Natural killer cell (primary cell): ENCODE data around the gene LRP8. TPM values are rescaled to one million over a fixed set of nuclear protein-coding genes. Genes with fewer than 3 reads are reported as not detected.

Source experiments
- ATAC-seq, 3 donors: fragments of 150-1000 bp in 2 of 3; fragments of 200-7000 bp in 1 of 3; cut with Tn5 transposase; 1 replicate in 1 of 3; 2 replicates in 2 of 3; pipeline ENCODE4 v1.10.0; 2021; ENCODE audit warnings: mild to moderate bottlenecking in 2 of 3, moderate library complexity in 2 of 3
- DNase-seq, 2 donors: peaks; one replicate each; pipeline versions ENCODE4 v3.0.0 to v3.0.0-alpha.2; 2013 to 2021; ENCODE audit warnings: mixed read lengths in 1 of 2
- H3K27ac ChIP-seq: one replicate; pipeline ENCODE4 v1.5.1; 2013; ENCODE audit warnings: mild to moderate bottlenecking, low read length
- H3K27me3 ChIP-seq: one replicate; pipeline ENCODE4 v1.6.1; 2013; ENCODE audit warnings: low read length; ENCODE audit not compliant: control insufficient read depth, insufficient read depth
- H3K36me3 ChIP-seq: one replicate; pipeline ENCODE4 v1.6.1; 2013; ENCODE audit warnings: low read length; ENCODE audit not compliant: control insufficient read depth, insufficient read depth
- H3K4me1 ChIP-seq: one replicate; pipeline ENCODE4 v1.6.1; 2013; ENCODE audit warnings: low read length; ENCODE audit not compliant: control insufficient read depth, insufficient read depth
- H3K4me3 ChIP-seq: one replicate; pipeline ENCODE4 v1.5.1; 2013; ENCODE audit warnings: low read length
- H3K9me3 ChIP-seq: one replicate; pipeline ENCODE4 v1.6.1; 2013; ENCODE audit warnings: low read length; ENCODE audit not compliant: control insufficient read depth, insufficient read depth
- H3K27ac Mint-ChIP-seq, 2 donors: one replicate each; pipeline ENCODE4 v1.8.0; 2022; ENCODE audit warnings: mild to moderate bottlenecking in 2 of 2, mixed read lengths in 2 of 2, moderate library complexity in 1 of 2
- H3K27me3 Mint-ChIP-seq, 2 donors: one replicate each; pipeline ENCODE4 v1.8.0; 2022; ENCODE audit warnings: low read depth in 2 of 2, mixed read lengths in 2 of 2
- H3K36me3 Mint-ChIP-seq: one replicate; pipeline ENCODE4 v1.8.0; 2022; ENCODE audit warnings: mixed read lengths
- H3K4me1 Mint-ChIP-seq, 2 donors: one replicate each; pipeline ENCODE4 v1.8.0; 2022; ENCODE audit warnings: mixed read lengths in 2 of 2
- H3K4me3 Mint-ChIP-seq: one replicate; pipeline ENCODE4 v1.8.0; 2022; ENCODE audit warnings: mild to moderate bottlenecking, moderate library complexity, mixed read lengths
- H3K9me3 Mint-ChIP-seq, 2 donors: one replicate each; pipeline ENCODE4 v1.8.0; 2022; ENCODE audit warnings: mixed read lengths in 2 of 2
- WGBS: methylation state at CpG from one replicate; pipeline ENCODE4 v1.1.7; 2013; ENCODE audit warnings: missing lambda C conversion rate; ENCODE audit not compliant: insufficient coverage; 5-methylcytosine and 5-hydroxymethylcytosine counted together
- intact Hi-C: fragments of 100-400 bp; cut with micrococcal nuclease; formaldehyde crosslinking; loops from one replicate; pipeline ENCODE4 v1.14.2; 2022
- total RNA-seq, 4 donors: library from RNA; stranded (reverse); fragments of 120-200 nt in 1 of 4; gene quantifications; one replicate each; pipeline versions ENCODE4 v1.2.3 to v1.2.4, GENCODE V29; 2013 to 2022
- TF ChIP-seq, protein P1 (sequence below): fragments of 200-600 bp; IDR thresholded peaks from one replicate; pipeline ENCODE4 v1.8.0; 2022; ENCODE audit warnings: antibody characterized with exemption

Gene LRP8
- total RNA-seq, 3 donors from 2014 or later (not counting 1 experiment from before 2014, with no cell fraction given) = 23.2 to 27.3 (median 24.9) TPM

DNA sequence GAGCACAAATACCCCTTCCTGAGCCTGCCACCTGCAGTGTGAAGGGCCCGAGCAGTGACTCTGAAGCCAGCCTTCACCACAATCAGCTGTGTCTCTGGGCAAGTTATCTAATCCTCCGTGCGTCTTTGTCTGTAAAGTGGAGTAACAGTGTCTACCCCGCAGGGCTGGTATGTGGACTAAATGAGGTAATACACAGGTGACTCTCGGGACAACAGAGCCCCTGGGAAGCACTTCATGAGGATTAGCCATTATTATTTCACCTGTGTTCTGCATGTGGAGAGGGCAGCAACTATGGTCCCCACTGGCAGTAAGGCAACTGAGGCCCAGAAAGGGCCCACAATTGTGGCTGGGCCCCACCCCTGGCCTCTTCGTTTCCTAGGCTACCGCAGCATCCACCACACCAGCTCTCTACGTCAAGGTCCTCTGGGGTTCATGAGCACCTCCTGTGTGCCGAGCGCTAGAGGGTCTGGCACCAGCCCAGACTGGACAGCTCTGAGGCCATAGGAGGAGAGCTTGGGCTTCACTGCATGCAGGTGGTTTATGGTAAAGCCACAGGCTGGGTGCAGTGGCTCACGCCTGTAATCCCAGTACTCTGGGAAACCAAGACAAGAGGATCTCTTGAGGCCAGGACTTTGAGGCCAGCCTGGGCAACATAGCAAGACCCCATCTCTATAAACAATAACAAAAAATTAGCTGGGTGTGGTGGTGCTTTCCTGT lies 41.3 kb upstream of the LRP8 start:
- no peak overlapping the region for H3K4me3 Mint-ChIP-seq
- no peaks in the 10 kb centered on the region for H3K36me3 Mint-ChIP-seq
- no peaks in the 10 kb centered on the region for H3K9me3 Mint-ChIP-seq
- TF ChIP-seq, protein P1, sequence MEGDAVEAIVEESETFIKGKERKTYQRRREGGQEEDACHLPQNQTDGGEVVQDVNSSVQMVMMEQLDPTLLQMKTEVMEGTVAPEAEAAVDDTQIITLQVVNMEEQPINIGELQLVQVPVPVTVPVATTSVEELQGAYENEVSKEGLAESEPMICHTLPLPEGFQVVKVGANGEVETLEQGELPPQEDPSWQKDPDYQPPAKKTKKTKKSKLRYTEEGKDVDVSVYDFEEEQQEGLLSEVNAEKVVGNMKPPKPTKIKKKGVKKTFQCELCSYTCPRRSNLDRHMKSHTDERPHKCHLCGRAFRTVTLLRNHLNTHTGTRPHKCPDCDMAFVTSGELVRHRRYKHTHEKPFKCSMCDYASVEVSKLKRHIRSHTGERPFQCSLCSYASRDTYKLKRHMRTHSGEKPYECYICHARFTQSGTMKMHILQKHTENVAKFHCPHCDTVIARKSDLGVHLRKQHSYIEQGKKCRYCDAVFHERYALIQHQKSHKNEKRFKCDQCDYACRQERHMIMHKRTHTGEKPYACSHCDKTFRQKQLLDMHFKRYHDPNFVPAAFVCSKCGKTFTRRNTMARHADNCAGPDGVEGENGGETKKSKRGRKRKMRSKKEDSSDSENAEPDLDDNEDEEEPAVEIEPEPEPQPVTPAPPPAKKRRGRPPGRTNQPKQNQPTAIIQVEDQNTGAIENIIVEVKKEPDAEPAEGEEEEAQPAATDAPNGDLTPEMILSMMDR = no peak
- no peak overlapping the region for H3K4me3 ChIP-seq
- peaks cover 9 to 13% of the 10 kb centered on the region in 2 donors for H3K4me1 Mint-ChIP-seq
- peak overlapping the region in 1 of 2 donors; percentile 74 for H3K27ac Mint-ChIP-seq
- DNase-seq (no peak), ATAC-seq (no peak)
- intact Hi-C loops = no loop called here
- no peak overlapping the region for H3K27ac ChIP-seq
- H3K27me3 ChIP-seq = no peaks in the 10 kb centered on the region
- no peaks in the 10 kb centered on the region for H3K27me3 Mint-ChIP-seq
- H3K4me1 ChIP-seq = peaks cover 27% of the 10 kb centered on the region
- whole genome bisulfite sequencing = 94% methylated on average over 11 of the region's 11 CpGs
- no peaks in the 10 kb centered on the region for H3K36me3 ChIP-seq
- no peaks in the 10 kb centered on the region for H3K9me3 ChIP-seq

DNA sequence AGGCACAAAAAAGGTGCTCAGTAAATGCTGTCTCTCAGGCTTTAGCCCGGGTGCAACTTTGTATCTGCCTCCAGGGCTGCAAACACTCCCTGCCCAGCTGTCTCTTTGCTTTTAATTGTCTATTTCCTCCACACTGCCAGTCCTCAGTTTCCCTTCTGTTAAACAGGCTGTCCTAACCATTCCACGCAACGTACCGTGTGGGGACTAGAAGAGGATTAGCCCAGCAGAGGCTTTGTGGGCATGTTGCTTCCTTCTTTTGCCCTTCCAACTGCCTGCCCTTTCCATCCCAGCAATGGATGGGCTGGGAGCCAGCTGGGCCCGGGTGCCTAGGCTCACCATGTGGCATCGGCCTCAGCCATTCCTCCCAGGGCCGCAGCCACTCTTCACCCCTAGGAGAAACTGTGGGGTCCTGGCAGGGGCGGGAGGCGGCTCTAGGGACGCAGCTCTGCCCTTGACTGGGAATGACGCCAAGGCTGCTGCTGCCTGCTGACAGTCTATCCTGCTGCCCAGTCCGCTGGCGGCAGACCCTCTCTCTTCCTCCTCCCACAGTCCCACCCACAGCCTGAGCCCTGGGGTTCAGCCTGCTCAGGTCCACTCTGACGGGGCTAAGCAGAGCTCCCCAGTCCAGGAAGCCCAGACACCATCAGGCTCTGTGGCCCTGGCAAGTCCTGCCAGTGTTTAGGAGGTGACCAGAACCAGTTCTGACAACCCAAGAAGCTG lies 40.6 kb upstream of the LRP8 start:
- Histone ChIP-seq H3K4me3 (no peak overlapping the region), H3K9me3 (no peaks in the 10 kb centered on the region), H3K36me3 (no peaks in the 10 kb centered on the region), H3K27ac (no peak overlapping the region), H3K4me1 (peaks cover 27% of the 10 kb centered on the region), H3K27me3 (no peaks in the 10 kb centered on the region)
- intact Hi-C loops = no loop called here
- H3K27ac Mint-ChIP-seq = peak overlapping the region; percentile 74 to 76
- peaks cover 9 to 13% of the 10 kb centered on the region in 2 donors for H3K4me1 Mint-ChIP-seq
- H3K4me3 Mint-ChIP-seq = peak overlapping the region; percentile 67
- H3K36me3 Mint-ChIP-seq = no peaks in the 10 kb centered on the region
- DNase-seq = no peak
- no peaks in the 10 kb centered on the region for H3K9me3 Mint-ChIP-seq
- 65% methylated on average over 14 of the region's 14 CpGs for WGBS
- H3K27me3 Mint-ChIP-seq = no peaks in the 10 kb centered on the region
- TF ChIP-seq, protein P1 = no peak
- ATAC-seq = no peak

DNA sequence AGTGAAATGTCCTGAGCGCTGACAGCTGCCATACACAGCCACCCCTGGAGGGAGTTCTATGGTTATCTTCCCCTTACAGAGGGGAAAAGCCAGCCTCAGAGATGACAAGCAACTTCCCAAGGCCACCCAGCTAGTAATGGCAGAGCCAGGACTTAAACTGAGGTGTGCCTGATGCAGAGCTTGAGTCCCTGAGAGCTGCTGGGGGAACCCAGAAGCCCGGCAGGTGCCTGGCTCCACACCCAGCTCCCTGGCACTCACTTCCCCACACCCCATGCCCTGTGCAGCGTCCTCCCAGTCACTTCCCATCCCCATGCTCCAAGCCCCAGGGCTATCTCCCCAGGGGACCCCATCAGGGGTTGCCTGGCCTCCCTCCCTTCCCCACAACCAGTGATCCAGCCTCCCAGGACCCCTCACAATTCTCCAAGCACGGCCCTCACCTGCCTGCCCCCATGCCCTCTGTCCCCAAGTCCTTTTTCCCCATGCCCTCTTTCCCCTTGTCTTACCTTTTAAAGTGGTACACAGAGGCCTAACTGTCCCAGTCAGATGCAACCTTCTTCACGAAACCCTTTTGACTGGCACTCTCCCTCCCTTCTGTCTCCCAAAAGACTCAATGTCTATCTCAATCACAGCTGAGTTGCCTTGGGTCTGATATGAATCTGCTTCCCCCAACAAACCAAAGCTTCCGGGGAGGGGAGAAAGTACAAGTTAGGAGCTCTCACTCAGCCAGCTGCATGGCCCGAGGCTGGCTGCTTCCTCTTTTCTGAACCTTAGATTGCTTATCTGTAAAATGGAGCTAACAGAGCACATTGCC lies 39.8 kb upstream of the LRP8 start:
- peaks cover 27% of the 10 kb centered on the region for H3K4me1 ChIP-seq
- H3K27me3 Mint-ChIP-seq = no peaks in the 10 kb centered on the region
- H3K4me3 ChIP-seq = peak overlapping the region; percentile 25
- TF ChIP-seq, protein P1 = no peak
- H3K36me3 Mint-ChIP-seq = no peaks in the 10 kb centered on the region
- H3K36me3 ChIP-seq = no peaks in the 10 kb centered on the region
- H3K9me3 ChIP-seq = no peaks in the 10 kb centered on the region
- peak overlapping the region; percentile 74 to 76 for H3K27ac Mint-ChIP-seq
- no peaks in the 10 kb centered on the region for H3K9me3 Mint-ChIP-seq
- H3K4me3 Mint-ChIP-seq = peak overlapping the region; percentile 67
- peak in 1 of 2 donors; percentile 58 for DNase-seq
- peaks cover 9 to 13% of the 10 kb centered on the region in 2 donors for H3K4me1 Mint-ChIP-seq
- no peak overlapping the region for H3K27ac ChIP-seq
- ATAC-seq = peak; percentile 52 to 69 (median 58)
- WGBS = 34% methylated on average over 7 of the region's 7 CpGs
- intact Hi-C loops = no loop called here
- no peaks in the 10 kb centered on the region for H3K27me3 ChIP-seq
